ENCODE results near the gene HLF.

Gene HLF

DNA sequence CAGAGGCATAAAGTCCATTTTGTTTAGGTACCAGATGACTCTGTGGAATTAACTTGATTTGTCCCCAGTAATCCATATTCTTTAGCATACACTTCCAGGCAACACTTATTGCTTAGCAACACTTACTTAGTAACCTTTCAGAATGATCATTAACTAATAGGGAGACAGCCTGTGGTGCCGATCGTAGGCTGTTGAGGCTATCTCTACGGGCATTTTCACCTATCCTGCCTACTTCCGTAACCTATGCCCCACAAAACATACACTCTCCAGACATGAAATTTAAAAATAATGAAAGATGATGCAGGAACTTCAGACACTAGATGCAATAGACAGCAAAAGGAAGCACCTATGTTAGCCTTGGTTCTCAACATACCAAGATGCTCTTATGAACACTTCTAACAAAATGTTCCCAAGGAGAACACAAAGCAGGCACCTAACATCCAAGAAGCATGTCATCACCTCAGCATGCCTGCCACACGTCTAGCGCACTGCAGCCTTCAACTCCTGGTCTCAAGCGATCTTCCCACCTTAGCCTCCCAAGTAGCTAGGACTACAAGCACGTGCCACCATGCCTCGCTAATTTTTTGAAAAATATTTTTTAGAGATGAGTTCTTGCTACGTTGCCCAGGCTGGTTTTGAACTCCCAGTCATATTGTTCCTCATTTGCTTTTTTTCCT, 34.5 kb downstream of the HLF start:
- H3K36me3 ChIP-seq = no peaks in the 10 kb centered on the region
- peaks cover 4 to 12% (median 8%) of the 10 kb centered on the region in 10 experiments; a peak in 14 of 20 replicates for H3K4me1 ChIP-seq
- no peaks in the 10 kb centered on the region for H3K27me3 ChIP-seq
- no peak overlapping the region for H3K27ac ChIP-seq
- H3K9me3 ChIP-seq (replicated peaks in 1 of 11) = no peaks in the 10 kb centered on the region
- no peak overlapping the region for H3K9ac ChIP-seq
- no peaks in the 10 kb centered on the region for H4K20me1 ChIP-seq
- TF ChIP-seq Cebpa-rat (IDR thresholded peaks at IDR 0.05) = no peak
- H3K4me2 ChIP-seq = no peak overlapping the region
- no peak overlapping the region for H3K4me3 ChIP-seq

DNA sequence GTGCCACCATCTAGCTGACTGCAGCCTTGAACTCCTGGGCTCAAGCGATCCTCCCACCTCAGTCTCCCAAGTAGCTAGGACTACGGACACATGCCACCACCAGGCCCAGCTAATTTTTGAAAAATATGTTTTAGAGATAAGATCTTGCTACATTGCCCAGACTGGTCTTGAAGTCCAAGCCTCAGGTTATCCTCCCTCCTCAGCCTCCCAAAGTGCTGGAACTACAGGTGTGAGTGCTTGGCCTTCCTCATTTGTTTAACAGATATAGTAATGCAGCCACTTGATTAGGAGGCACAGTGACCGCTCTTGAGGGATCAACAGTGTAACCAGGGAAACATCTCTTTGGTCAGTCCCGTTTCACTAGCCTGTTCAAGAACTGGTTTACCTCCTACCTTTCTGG, 35.1 kb downstream of the HLF start:
- Histone ChIP-seq H4K20me1 (no peaks in the 10 kb centered on the region), H3K4me2 (no peak overlapping the region), H3K9ac (no peak overlapping the region), H3K36me3 (no peaks in the 10 kb centered on the region), H3K9me3 (replicated peaks in 1 of 11) (no peaks in the 10 kb centered on the region), H3K4me3 (no peak overlapping the region), H3K27ac (no peak overlapping the region), H3K27me3 (no peaks in the 10 kb centered on the region), H3K4me1 (peaks cover 0 to 7% (median 2%) of the 10 kb centered on the region in 10 experiments; a peak in 9 of 20 replicates)
- TF ChIP-seq Cebpa-rat (IDR thresholded peaks at IDR 0.05) = no peak

DNA sequence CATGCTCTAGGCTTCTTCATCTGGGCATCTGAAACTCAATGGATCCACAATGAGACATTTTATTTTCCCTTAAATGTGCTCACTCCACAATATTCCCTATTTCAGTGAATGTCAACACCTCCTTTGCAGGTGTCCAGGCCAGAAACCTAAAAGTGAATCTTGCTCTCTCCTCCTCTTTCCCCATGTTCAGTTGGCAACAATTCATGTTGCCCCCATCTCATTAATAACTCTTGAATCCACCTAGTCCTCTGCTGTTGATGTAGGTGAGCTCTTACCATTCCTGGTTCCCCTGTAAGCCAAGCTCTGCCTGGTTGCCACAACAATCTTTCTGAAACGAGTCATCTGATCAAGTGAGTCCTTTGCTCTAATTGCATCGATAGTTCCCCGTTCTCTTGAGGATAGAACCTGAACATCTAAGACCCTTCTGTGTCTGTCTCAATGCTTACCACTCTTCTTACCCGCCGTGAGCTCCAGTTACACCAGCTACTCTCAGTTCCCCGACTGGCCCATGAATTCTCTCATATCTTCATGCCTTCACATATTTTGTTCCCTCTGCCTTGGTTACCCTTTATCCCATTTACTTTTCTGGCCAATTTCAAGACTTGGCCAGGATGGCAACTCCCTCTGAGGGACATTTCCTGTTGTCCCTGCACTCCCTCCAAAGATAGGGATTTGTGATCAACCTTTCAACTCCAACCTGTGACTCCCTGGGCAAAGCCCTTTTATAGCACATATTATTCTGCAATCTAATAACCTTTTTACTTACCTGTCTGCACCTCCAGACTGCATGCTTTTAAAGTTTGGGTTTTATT, 35.9 kb downstream of the HLF start:
- H3K9ac ChIP-seq = no peak overlapping the region
- H3K4me1 ChIP-seq = no peaks in the 10 kb centered on the region
- H3K4me3 ChIP-seq = no peak overlapping the region
- H3K9me3 ChIP-seq (replicated peaks in 1 of 11) = no peaks in the 10 kb centered on the region
- H3K4me2 ChIP-seq = no peak overlapping the region
- no peak overlapping the region for H3K27ac ChIP-seq
- H3K36me3 ChIP-seq = no peaks in the 10 kb centered on the region
- H3K27me3 ChIP-seq = no peaks in the 10 kb centered on the region
- H4K20me1 ChIP-seq = no peaks in the 10 kb centered on the region
- no peak for TF ChIP-seq Cebpa-rat (IDR thresholded peaks at IDR 0.05)

DNA sequence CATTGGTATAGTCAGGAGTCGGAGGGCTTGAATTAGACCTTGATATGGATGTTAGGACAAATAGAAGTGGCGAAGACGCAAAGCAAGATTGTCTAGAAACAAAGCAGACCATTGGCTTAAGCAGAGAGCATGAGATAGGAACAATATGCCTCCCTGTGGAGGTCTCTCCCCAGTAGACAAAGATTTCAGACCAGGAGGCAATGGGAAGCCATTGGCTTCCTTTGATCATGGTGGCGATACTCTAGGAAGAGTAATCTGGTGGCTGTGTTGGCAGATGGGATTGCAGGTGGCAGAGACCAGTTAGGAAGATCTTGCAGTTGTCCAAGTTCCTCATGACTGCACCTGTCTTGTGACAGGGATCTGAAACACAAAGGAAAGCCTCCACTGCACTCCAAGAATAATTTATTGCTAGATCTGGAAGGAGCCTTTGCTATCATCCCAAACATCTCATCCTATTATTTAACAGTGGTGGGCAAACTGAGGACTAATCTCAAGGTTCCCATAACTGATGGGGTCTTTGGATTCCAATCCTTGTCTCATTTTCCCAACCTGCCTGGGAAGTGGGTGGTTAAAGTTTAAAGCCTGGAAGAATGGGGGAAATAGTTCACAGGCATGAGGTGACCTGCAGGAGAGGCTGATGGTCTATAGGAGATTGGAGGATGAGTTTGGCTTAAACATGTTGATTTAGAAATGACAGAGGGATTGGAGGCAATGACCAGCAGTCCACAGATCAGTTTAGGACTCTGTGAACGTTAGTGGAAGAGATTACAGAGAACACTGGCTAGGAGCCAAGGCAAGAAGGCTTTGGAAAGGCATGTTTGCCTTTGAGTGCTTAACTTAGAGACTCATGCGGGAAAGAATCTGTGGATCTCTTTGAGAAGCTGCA, 37.0 kb downstream of the HLF start:
- TF ChIP-seq Cebpa-rat (IDR thresholded peaks at IDR 0.05) = no peak
- H3K4me2 ChIP-seq = no peak overlapping the region
- no peak overlapping the region for H3K4me3 ChIP-seq
- H3K27ac ChIP-seq = no peak overlapping the region
- H3K36me3 ChIP-seq = no peaks in the 10 kb centered on the region
- H3K9me3 ChIP-seq (replicated peaks in 1 of 11) = no peaks in the 10 kb centered on the region
- H3K27me3 ChIP-seq = no peaks in the 10 kb centered on the region
- H4K20me1 ChIP-seq = no peaks in the 10 kb centered on the region
- no peaks in the 10 kb centered on the region for H3K4me1 ChIP-seq
- H3K9ac ChIP-seq = no peak overlapping the region

DNA sequence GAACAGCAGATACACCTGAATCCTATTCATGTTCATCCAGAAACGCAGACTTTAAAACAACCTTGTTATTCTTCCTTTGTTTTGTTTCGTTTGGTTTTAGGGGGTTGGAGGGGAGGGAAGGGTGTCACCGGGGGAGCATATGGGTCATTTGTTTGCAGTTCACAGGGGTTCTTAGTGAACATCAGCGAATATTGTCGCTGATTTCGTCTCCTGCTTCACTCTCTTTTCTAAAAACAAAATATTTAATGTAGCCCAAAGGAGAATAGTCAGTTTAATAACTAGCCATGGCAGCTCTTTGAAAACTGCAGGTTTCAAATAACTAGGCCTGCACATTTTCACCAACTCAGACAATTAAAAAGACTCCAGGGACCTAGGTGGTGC, 37.6 kb downstream of the HLF start:
- no peaks in the 10 kb centered on the region for H3K4me1 ChIP-seq
- no peak overlapping the region for H3K9ac ChIP-seq
- no peak for TF ChIP-seq Cebpa-rat (IDR thresholded peaks at IDR 0.05)
- no peak overlapping the region for H3K4me2 ChIP-seq
- H3K9me3 ChIP-seq (replicated peaks in 1 of 11) = no peaks in the 10 kb centered on the region
- no peaks in the 10 kb centered on the region for H4K20me1 ChIP-seq
- no peaks in the 10 kb centered on the region for H3K27me3 ChIP-seq
- H3K36me3 ChIP-seq = no peaks in the 10 kb centered on the region
- H3K4me3 ChIP-seq = no peak overlapping the region
- no peak overlapping the region for H3K27ac ChIP-seq

DNA sequence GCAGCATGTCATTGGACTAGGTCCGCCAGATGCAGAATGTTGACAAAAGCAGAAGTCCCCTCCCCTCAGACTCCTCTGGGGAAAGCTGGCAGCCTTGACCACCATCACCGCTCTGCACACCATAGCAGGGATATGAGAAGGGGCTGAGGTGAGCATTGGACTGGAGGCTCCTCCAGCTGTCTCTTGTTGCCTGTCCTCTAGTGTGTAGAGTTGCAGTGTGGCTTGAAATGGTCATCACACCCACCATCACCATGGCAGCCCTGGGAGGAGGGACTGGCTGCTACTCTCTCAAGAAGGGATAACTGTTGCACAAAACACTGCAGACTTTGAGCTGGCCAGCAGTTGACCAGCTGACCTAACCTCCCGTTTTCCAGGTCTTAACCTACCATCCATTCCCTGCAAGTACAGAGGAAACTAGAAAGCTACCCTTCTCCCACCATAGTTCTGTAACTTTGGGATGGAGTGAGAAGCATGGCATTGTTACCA, 38.3 kb downstream of the HLF start:
- Histone ChIP-seq H3K27me3 (no peaks in the 10 kb centered on the region), H3K4me2 (no peak overlapping the region), H4K20me1 (no peaks in the 10 kb centered on the region), H3K9ac (no peak overlapping the region), H3K9me3 (replicated peaks in 1 of 11) (no peaks in the 10 kb centered on the region), H3K4me1 (no peaks in the 10 kb centered on the region), H3K27ac (no peak overlapping the region), H3K4me3 (no peak overlapping the region), H3K36me3 (no peaks in the 10 kb centered on the region)
- no peak for TF ChIP-seq Cebpa-rat (IDR thresholded peaks at IDR 0.05)

DNA sequence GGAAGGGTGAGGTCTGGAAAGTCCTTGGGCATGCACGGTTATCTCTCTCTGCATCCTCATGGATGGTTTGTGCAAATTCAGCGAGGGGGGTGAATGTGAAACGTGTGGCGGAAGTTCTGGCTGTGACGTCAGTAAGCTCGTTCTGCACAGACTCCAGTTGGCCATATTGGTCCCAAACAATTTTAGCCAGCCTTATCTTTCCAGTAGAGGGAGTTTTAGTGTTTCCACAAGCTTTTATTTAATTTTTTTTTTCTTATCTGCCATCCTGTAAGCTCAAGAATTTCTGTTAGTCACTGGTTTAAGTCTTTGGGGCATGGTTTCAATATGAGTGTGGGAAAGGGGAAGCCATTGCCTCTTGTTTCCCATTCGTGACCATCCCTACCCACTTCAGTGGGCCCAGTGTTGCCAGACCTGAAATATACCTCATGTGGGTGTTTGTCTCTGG, 39.0 kb downstream of the HLF start:
- Histone ChIP-seq H3K4me1 (no peaks in the 10 kb centered on the region), H3K27me3 (no peaks in the 10 kb centered on the region), H3K9me3 (replicated peaks in 1 of 11) (no peaks in the 10 kb centered on the region), H3K27ac (no peak overlapping the region), H3K4me2 (no peak overlapping the region), H3K4me3 (no peak overlapping the region), H3K9ac (no peak overlapping the region), H3K36me3 (no peaks in the 10 kb centered on the region), H4K20me1 (no peaks in the 10 kb centered on the region)
- TF ChIP-seq Cebpa-rat (IDR thresholded peaks at IDR 0.05) = no peak

DNA sequence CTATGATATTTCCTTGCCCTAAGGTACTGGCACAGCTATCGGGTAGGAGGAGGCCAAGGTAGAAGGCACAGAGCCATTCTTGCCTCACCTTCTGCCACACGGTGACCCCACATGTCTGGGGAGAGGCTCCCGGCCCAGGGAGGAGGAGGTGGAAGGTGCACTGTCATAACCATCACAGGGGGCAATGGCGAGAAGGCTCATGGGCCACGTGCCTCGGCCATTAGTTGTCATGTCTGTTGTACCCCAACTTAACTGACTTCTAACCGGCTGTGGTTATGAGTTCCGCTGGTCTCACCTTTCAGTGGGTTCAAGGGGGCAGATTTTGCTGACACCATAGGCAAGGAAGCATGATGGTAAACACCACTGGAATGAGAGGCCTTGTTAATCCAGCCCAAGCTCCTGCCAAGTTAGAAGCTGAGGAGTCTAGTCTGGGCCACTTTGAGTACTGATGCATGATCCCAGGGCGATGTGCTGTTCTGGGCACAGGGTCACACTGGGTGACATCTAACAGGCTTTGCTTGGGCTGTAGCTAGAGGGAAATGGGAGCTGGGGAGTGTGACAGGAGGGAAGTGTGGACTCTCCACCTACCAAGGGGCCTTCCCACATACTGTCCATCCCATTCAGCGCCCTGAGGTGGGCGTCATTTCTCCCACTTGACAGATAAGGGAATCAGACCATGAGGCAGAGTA, 39.6 kb downstream of the HLF start:
- Histone ChIP-seq H3K27me3 (no peaks in the 10 kb centered on the region), H4K20me1 (no peaks in the 10 kb centered on the region), H3K4me3 (no peak overlapping the region), H3K36me3 (no peaks in the 10 kb centered on the region), H3K27ac (no peak overlapping the region), H3K4me1 (no peaks in the 10 kb centered on the region), H3K9me3 (replicated peaks in 1 of 11) (no peaks in the 10 kb centered on the region), H3K4me2 (no peak overlapping the region), H3K9ac (no peak overlapping the region)
- no peak for TF ChIP-seq Cebpa-rat (IDR thresholded peaks at IDR 0.05)
